ENCODE measurements around the gene AIP. TPM values are rescaled to one million over a fixed set of nuclear protein-coding genes. Genes with fewer than 3 reads are reported as not detected.

Gene AIP
- total and polyA plus RNA-seq, 3 donors from 2014 or later = 34.6 to 61.7 (median 60.7) TPM

- Histone ChIP-seq H3K27ac (no peak overlapping the region), H3K36me3 (ENCODE audit: low read depth, missing control alignments) (no peaks in the 10 kb centered on the region), H3K4me3 (no peak overlapping the region), H3K9me3 (no peaks in the 10 kb centered on the region), H3K27me3 (no peaks in the 10 kb centered on the region), H3K4me1 (no peaks in the 10 kb centered on the region)
- 76 to 81% methylated on average over 7 to 10 of the region's 10 CpGs for WGBS, 2 donors
- TF ChIP-seq CTCF (IDR thresholded peaks at IDR 0.05) (no peak), POLR2A (IDR thresholded peaks at IDR 0.05) (no peak)
- intact Hi-C loops (cut with DNase I; ENCODE audit: low total_unique reads) = no loop called here
- DNase-seq = no peak
Measured at GRCh38 chr11:67517784-67518552, 35.1 kb downstream of the AIP start.

GRCh38 chr11:67519726-67520125, 36.9 kb downstream of the AIP start:
- TF ChIP-seq POLR2A (IDR thresholded peaks at IDR 0.05) = no peak
- TF ChIP-seq CTCF (IDR thresholded peaks at IDR 0.05) = no peak
- intact Hi-C loops (cut with DNase I; ENCODE audit: low total_unique reads) = no loop called here

GRCh38 chr11:67520856-67521824, 38.3 kb downstream of the AIP start:
- no peaks in the 10 kb centered on the region for H3K4me1 ChIP-seq
- WGBS, 2 donors = 86 to 91% methylated on average over 13 to 16 of the region's 16 CpGs
- H3K4me3 ChIP-seq = no peak overlapping the region
- H3K36me3 ChIP-seq (ENCODE audit: low read depth, missing control alignments) = no peaks in the 10 kb centered on the region
- intact Hi-C loops (cut with DNase I; ENCODE audit: low total_unique reads) = no loop called here
- no peak for DNase-seq
- no peaks in the 10 kb centered on the region for H3K9me3 ChIP-seq
- no peak overlapping the region for H3K27ac ChIP-seq
- no peak for TF ChIP-seq CTCF (IDR thresholded peaks at IDR 0.05)
- no peak for TF ChIP-seq POLR2A (IDR thresholded peaks at IDR 0.05)
- no peaks in the 10 kb centered on the region for H3K27me3 ChIP-seq

More at GRCh38 chr11:67519726-67520125, 36.9 kb downstream of the AIP start:
- H3K36me3 ChIP-seq (ENCODE audit: low read depth, missing control alignments) = no peaks in the 10 kb centered on the region
- H3K27ac ChIP-seq = no peak overlapping the region
- no peaks in the 10 kb centered on the region for H3K9me3 ChIP-seq
- no peaks in the 10 kb centered on the region for H3K27me3 ChIP-seq
- WGBS, 2 donors = 65 to 74% methylated on average over 12 to 29 of the region's 32 CpGs
- no peak for DNase-seq
- no peaks in the 10 kb centered on the region for H3K4me1 ChIP-seq
- no peak overlapping the region for H3K4me3 ChIP-seq

- intact Hi-C loops (cut with DNase I; ENCODE audit: low total_unique reads) = no loop called here
- Histone ChIP-seq H3K9me3 (no peaks in the 10 kb centered on the region), H3K4me1 (no peaks in the 10 kb centered on the region), H3K4me3 (no peak overlapping the region), H3K36me3 (ENCODE audit: low read depth, missing control alignments) (no peaks in the 10 kb centered on the region), H3K27me3 (no peaks in the 10 kb centered on the region), H3K27ac (no peak overlapping the region)
- no peak for TF ChIP-seq CTCF (IDR thresholded peaks at IDR 0.05)
- WGBS, 2 donors = 79 to 84% methylated on average over 10 of the region's 10 CpGs
- DNase-seq = no peak
Measured at GRCh38 chr11:67521924-67522323, 39.1 kb downstream of the AIP start.

Data from testis (tissue), 3 donors.